VCaP (cell line): ENCODE measurements around the gene NMU.

Source experiments
- H3K27ac ChIP-seq: fragments of 450-650 bp; 2 replicates; pipeline ENCODE4 v1.5.1; 2017
- TF ChIP-seq, protein P1 (sequence below): fragments of 450-650 bp; conservative IDR thresholded peaks from 2 replicates; pipeline ENCODE4 v1.5.1; 2017; ENCODE audit warnings: mild to moderate bottlenecking, moderate library complexity

The NMU gene

DNA sequence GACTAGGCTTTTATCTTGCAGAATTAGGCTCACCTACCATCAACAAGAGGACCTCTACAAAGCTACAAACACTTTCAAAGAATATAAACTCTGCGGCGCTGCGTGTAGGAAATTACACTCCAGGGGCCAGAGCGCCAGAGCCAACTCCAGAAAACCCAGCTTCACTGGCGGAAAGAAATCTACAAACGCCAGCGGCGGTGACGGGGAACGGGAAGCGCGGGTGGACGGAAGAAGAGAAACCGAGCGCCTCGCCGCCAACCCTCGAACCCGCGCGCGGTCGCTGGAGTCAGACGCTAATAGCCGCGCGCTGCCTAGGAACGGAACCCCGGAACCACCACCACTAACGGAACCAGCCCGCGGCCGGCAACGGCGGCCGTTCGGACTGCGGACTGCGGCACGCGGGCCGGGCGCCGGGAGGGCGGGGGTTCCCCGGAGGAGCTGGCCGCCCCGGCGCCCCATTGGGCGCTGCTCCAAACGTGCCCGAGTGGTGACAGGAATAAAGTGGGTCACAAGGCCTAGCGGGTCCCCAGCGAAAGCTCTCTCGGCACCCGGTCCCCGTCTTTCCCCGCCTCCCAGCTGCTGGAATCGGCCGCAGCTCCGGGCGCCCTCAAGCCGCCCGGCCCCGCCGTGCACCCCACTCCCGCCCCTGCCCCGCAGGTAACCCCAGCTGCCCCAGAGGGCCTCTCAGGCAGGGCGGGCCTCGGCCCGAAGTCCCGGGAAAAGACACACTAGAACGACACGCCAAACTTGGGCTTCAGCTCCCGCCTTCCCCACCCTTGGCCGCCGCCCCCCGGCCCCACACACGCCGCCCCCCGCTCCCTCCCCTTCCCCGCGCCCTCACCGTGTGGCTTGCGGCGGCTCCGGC is 90.2 kb downstream of the NMU start:
- TF ChIP-seq, protein P1, sequence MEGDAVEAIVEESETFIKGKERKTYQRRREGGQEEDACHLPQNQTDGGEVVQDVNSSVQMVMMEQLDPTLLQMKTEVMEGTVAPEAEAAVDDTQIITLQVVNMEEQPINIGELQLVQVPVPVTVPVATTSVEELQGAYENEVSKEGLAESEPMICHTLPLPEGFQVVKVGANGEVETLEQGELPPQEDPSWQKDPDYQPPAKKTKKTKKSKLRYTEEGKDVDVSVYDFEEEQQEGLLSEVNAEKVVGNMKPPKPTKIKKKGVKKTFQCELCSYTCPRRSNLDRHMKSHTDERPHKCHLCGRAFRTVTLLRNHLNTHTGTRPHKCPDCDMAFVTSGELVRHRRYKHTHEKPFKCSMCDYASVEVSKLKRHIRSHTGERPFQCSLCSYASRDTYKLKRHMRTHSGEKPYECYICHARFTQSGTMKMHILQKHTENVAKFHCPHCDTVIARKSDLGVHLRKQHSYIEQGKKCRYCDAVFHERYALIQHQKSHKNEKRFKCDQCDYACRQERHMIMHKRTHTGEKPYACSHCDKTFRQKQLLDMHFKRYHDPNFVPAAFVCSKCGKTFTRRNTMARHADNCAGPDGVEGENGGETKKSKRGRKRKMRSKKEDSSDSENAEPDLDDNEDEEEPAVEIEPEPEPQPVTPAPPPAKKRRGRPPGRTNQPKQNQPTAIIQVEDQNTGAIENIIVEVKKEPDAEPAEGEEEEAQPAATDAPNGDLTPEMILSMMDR: no peak

More for the DNA sequence above, 90.2 kb downstream of the NMU start:
- peak overlapping the region; percentile 91 for H3K27ac ChIP-seq
